Measurements from ENCODE around the gene DCAF11. TPM values are rescaled to one million over a fixed set of nuclear protein-coding genes. Genes with fewer than 3 reads are reported as not detected.

The DCAF11 gene
- total RNA-seq, 1 donor from 2014 or later = 65.0 TPM

DNA sequence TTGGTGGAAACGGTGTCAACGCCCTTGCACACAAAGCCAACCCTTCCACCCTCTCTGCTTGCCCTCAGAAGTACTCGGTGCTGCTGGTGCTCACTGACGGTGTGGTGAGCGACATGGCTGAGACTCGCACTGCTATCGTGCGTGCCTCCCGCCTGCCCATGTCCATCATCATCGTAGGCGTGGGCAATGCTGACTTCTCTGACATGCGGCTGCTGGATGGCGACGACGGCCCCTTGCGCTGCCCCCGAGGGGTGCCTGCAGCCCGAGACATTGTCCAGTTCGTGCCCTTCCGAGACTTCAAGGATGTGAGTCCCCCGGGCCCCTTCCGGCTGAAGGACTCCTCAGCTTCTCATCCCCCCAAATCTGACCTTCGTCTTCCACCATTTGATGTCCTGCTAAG is 37.5 kb upstream of the DCAF11 start:
- H3K4me3 Mint-ChIP-seq = no peak overlapping the region
- H3K27me3 Mint-ChIP-seq = peaks cover 25% of the 10 kb centered on the region
- no peak for TF ChIP-seq CTCF (conservative IDR thresholded peaks at IDR 0.05)
- no peak for DNase-seq (ENCODE audit: extremely low spot score, unreplicated experiment)
- H3K27ac Mint-ChIP-seq = no peak overlapping the region
- H3K36me3 Mint-ChIP-seq = no peaks in the 10 kb centered on the region
- H3K4me1 Mint-ChIP-seq (ENCODE audit: unreplicated experiment) = peaks cover 18% of the 10 kb centered on the region
- no peaks in the 10 kb centered on the region for H3K9me3 Mint-ChIP-seq

DNA sequence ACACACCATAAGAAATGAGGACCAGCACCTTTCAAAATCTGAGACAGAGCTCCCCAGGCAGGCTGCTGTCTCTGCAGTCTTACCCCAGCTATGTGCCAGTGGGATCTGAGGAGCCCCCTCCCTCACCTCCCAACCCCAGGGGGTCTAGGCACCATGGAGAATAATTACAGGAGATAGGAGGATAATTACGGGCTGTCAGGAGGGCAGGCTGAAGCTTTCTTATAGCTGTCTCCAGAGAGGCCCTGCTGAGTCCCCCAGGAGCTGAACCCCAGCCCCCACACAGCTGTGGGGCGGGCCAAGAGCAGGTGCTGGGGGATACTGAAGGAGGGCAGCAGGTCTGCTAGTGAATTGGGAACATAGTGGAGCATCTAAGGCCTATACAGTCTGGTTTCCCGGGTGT is 36.4 kb upstream of the DCAF11 start:
- no peak overlapping the region for H3K27ac Mint-ChIP-seq
- H3K4me3 Mint-ChIP-seq = no peak overlapping the region

GRCh38 chr14:24079491-24080141 is 35.0 kb upstream of the DCAF11 start:
- H3K27ac Mint-ChIP-seq = no peak overlapping the region
- TF ChIP-seq CTCF (conservative IDR thresholded peaks at IDR 0.05) = no peak
- DNase-seq (ENCODE audit: extremely low spot score, unreplicated experiment) = no peak

More for the DNA sequence above, 36.4 kb upstream of the DCAF11 start:
- TF ChIP-seq CTCF (conservative IDR thresholded peaks at IDR 0.05) = no peak
- peaks cover 19% of the 10 kb centered on the region for H3K4me1 Mint-ChIP-seq (ENCODE audit: unreplicated experiment)
- H3K9me3 Mint-ChIP-seq = no peaks in the 10 kb centered on the region
- no peaks in the 10 kb centered on the region for H3K36me3 Mint-ChIP-seq
- peaks cover 32% of the 10 kb centered on the region for H3K27me3 Mint-ChIP-seq
- DNase-seq (ENCODE audit: extremely low spot score, unreplicated experiment) = no peak

DNA sequence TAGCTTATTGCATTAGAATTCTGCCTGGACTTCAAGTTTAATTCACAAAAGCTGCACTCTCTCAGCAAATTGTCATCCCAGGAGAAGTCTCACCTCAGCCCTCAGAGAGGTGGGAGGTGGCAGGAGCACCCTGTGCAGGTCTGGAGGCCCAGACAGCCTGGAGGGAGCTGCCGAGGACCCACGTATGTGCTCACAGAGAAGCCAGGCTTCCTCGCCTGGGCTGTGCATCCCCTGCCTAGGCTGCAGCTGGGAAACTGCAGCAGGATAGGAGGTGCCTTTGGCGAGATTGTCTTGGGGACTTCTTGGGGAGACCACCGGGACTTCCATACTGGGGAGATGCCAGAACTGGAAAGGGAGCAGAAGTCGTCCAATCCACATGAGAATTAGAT is 34.4 kb upstream of the DCAF11 start:
- no peak for TF ChIP-seq CTCF (conservative IDR thresholded peaks at IDR 0.05)
- H3K9me3 Mint-ChIP-seq = no peaks in the 10 kb centered on the region
- H3K4me1 Mint-ChIP-seq (ENCODE audit: unreplicated experiment) = peaks cover 22% of the 10 kb centered on the region
- H3K36me3 Mint-ChIP-seq = no peaks in the 10 kb centered on the region
- H3K27me3 Mint-ChIP-seq = peaks cover 47% of the 10 kb centered on the region
- no peak for DNase-seq (ENCODE audit: extremely low spot score, unreplicated experiment)
- peak overlapping the region; percentile 83 for H3K4me3 Mint-ChIP-seq
- no peak overlapping the region for H3K27ac Mint-ChIP-seq

More at GRCh38 chr14:24079491-24080141, 35.0 kb upstream of the DCAF11 start:
- Mint-ChIP-seq H3K4me3 (peak overlapping the region; percentile 83), H3K36me3 (no peaks in the 10 kb centered on the region), H3K9me3 (no peaks in the 10 kb centered on the region), H3K27me3 (peaks cover 44% of the 10 kb centered on the region), H3K4me1 (ENCODE audit: unreplicated experiment) (peaks cover 19% of the 10 kb centered on the region)

DNA sequence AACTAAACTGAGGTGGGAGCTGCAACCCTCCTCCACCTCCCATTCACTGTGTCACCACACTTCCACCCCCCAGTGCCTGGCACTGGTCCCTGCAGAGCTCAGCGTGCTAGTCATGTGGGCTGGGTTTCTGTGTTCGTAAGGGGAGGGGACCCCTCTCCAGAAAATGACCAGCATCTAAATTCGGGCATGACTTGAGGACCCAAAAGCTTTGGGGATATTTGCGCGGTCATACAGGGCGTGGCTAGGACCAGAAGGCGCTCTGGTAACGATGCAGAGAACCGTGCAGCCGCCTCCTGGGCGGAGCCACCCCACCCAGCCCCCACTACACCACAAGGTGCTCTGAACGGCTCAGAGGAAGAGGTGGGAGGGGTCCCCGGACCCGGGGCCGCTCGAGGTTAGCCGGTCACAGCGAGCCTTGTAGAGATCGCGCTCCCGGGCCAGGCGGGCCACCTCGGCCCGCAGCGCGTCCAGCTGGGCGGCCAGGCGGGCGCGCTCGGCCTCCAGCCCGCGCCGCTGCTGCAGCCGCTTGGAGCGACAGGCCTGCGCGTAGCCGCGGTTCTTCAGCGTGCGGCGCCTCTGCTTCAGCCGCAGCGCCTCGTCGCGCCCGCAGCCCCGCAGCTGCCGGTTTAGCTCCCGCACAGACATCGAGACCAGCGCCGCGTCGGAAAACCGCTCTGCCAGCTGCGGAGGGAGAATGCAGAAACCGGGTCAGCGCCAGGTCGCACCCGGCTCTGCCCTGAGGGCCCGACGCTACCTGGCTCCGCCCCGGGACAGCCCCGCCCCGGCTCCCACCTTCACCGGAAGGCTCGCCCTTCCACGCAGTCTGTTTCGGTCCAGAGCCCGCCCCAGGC is 33.5 kb upstream of the DCAF11 start:
- peak overlapping the region; percentile 21 for H3K27ac Mint-ChIP-seq
- no peaks in the 10 kb centered on the region for H3K36me3 Mint-ChIP-seq
- no peak for DNase-seq (ENCODE audit: extremely low spot score, unreplicated experiment)
- H3K9me3 Mint-ChIP-seq = no peaks in the 10 kb centered on the region
- H3K4me3 Mint-ChIP-seq = peak overlapping the region; percentile 83
- peaks cover 22% of the 10 kb centered on the region for H3K4me1 Mint-ChIP-seq (ENCODE audit: unreplicated experiment)
- no peak for TF ChIP-seq CTCF (conservative IDR thresholded peaks at IDR 0.05)
- H3K27me3 Mint-ChIP-seq = peaks cover 50% of the 10 kb centered on the region
